Activated CD4-positive, alpha-beta T cell treated with anti-CD3 and anti-CD28 coated beads, Interleukin-2, Interleukin-6, amounts not matched to agents 100 ng/mL and 50 ng/mL, durations not matched to agents 16 hours and 8 hours (primary cell): ENCODE measurements around the gene BRD3OS.
"Not testable (repeated sequence)": the region's sequence is repeated elsewhere in the genome, so short reads cannot be mapped to it uniquely, and the experiment has no call there.

Experiments used
- DNase-seq: peaks from one replicate; pipeline ENCODE4 v3.0.0-alpha.2; 2020

BRD3OS gene

GRCh38 chr9:134066526-134066912, 41.2 kb downstream of the BRD3OS start:
- peak; percentile 14 for DNase-seq

GRCh38 chr9:134066913-134067851, 41.9 kb downstream of the BRD3OS start:
- DNase-seq = peak; percentile 32

- DNase-seq = peak; percentile 88
Measured at GRCh38 chr9:134067904-134068743, 42.8 kb downstream of the BRD3OS start, which contains the start of gene BRD3. BRD3 (minus strand) TSS chr9:134068026; CDS start chr9:134053477, 14,549 bp downstream.

GRCh38 chr9:134068744-134069479, 43.6 kb downstream of the BRD3OS start:
- DNase-seq = no peak

- no peak for DNase-seq
Measured at GRCh38 chr9:134069480-134070399, 44.5 kb downstream of the BRD3OS start.

GRCh38 chr9:134071149-134071548, 45.9 kb downstream of the BRD3OS start:
- no peak for DNase-seq

GRCh38 chr9:134072683-134073082, 47.4 kb downstream of the BRD3OS start:
- DNase-seq = not testable (repeated sequence)

GRCh38 chr9:134073500-134073899, 48.2 kb downstream of the BRD3OS start:
- no peak for DNase-seq

GRCh38 chr9:134075689-134076088, 50.4 kb downstream of the BRD3OS start:
- not testable (repeated sequence) for DNase-seq

- no peak for DNase-seq
Measured at GRCh38 chr9:134076644-134077043, 51.4 kb downstream of the BRD3OS start.
